GM12892 (cell line): ENCODE measurements around the gene TIMM23.

Source experiments
- POLR2A ChIP-seq: IDR thresholded peaks from 2 replicates; pipeline ENCODE4 v1.6.1; 2011; ENCODE audit warnings: low read depth, low read length, control low read depth
- POLR2AphosphoS5 ChIP-seq: IDR thresholded peaks from 2 replicates; pipeline ENCODE4 v1.6.1; 2011; ENCODE audit warnings: low read depth, low read length, control low read depth

GRCh38 chr10:46004963-46005362 lies 32.7 kb downstream of the TIMM23 start:
- TF ChIP-seq POLR2AphosphoS5 (no peak), POLR2A (no peak)
